ENCODE measurements around the gene MCFD2. TPM values are rescaled to one million over a fixed set of nuclear protein-coding genes. Genes with fewer than 3 reads are reported as not detected.

Gene MCFD2
- total RNA-seq, 4 donors from 2014 or later = 131 to 223 (median 169) TPM

GRCh38 chr2:46873604-46874068, 42.0 kb downstream of the MCFD2 start:
- no peak overlapping the region for H3K27ac ChIP-seq

GRCh38 chr2:46872902-46873603, 42.6 kb downstream of the MCFD2 start:
- Histone ChIP-seq H3K27ac (peak overlapping the region in 2 of 3 donors; percentile 13 to 26), H3K9me3 (no peaks in the 10 kb centered on the region)

More at GRCh38 chr2:46873604-46874068, 42.0 kb downstream of the MCFD2 start:
- no peaks in the 10 kb centered on the region for H3K27me3 ChIP-seq
- intact Hi-C loops (cut with DNase I) = no loop called here
- peaks cover 14 to 41% of the 10 kb centered on the region in 2 donors for H3K4me1 ChIP-seq
- no peaks in the 10 kb centered on the region for H3K36me3 ChIP-seq
- 47 to 64% methylated on average over 3 to 5 of the region's 5 CpGs for WGBS, 2 donors
- TF ChIP-seq POLR2A (IDR thresholded peaks at IDR 0.05) = no peak
- TF ChIP-seq CTCF (IDR thresholded peaks at IDR 0.05) = no peak
- H3K9me3 ChIP-seq = no peaks in the 10 kb centered on the region
- DNase-seq = peak in 1 of 2 donors; percentile 22
- no peak overlapping the region for H3K4me3 ChIP-seq (replicated peaks in 1 of 3)

GRCh38 chr2:46871976-46872381, 43.6 kb downstream of the MCFD2 start:
- no peaks in the 10 kb centered on the region for H3K36me3 ChIP-seq
- H3K27me3 ChIP-seq = no peaks in the 10 kb centered on the region
- peaks cover 14 to 38% of the 10 kb centered on the region in 2 donors for H3K4me1 ChIP-seq
- no peak overlapping the region for H3K4me3 ChIP-seq (replicated peaks in 1 of 3)
- H3K27ac ChIP-seq = peak overlapping the region in 2 of 3 donors; percentile 13 to 26
- peak; percentile 92 to 93 for DNase-seq
- TF ChIP-seq CTCF (IDR thresholded peaks at IDR 0.05) = no peak
- peak in 1 of 2 donors; percentile 9 for TF ChIP-seq POLR2A (IDR thresholded peaks at IDR 0.05)
- WGBS, 2 donors = 28 to 68% methylated on average over 6 of the region's 6 CpGs
- no peaks in the 10 kb centered on the region for H3K9me3 ChIP-seq
- intact Hi-C loops (cut with DNase I) = no loop called here

More at GRCh38 chr2:46872902-46873603, 42.6 kb downstream of the MCFD2 start:
- WGBS, 2 donors = 97 to 99% methylated on average over 4 of the region's 4 CpGs
- TF ChIP-seq POLR2A (IDR thresholded peaks at IDR 0.05) (no peak), CTCF (IDR thresholded peaks at IDR 0.05) (no peak)
- peaks cover 14 to 41% of the 10 kb centered on the region in 2 donors for H3K4me1 ChIP-seq
- H3K27me3 ChIP-seq = no peaks in the 10 kb centered on the region
- H3K4me3 ChIP-seq (replicated peaks in 1 of 3) = no peak overlapping the region
- H3K36me3 ChIP-seq = no peaks in the 10 kb centered on the region
- intact Hi-C loops (cut with DNase I) = no loop called here
- DNase-seq = no peak

- no peak overlapping the region for H3K27ac ChIP-seq
- WGBS, 2 donors = 91 to 96% methylated on average over 7 to 8 of the region's 8 CpGs
- intact Hi-C loops (cut with DNase I) = no loop called here
- no peaks in the 10 kb centered on the region for H3K27me3 ChIP-seq
- peaks cover 14 to 33% of the 10 kb centered on the region in 2 donors for H3K4me1 ChIP-seq
- no peaks in the 10 kb centered on the region for H3K9me3 ChIP-seq
- no peak overlapping the region for H3K4me3 ChIP-seq (replicated peaks in 1 of 3)
- TF ChIP-seq CTCF (IDR thresholded peaks at IDR 0.05) = no peak
- no peak for TF ChIP-seq POLR2A (IDR thresholded peaks at IDR 0.05)
- no peaks in the 10 kb centered on the region for H3K36me3 ChIP-seq
- no peak for DNase-seq
Observed at GRCh38 chr2:46870051-46870839, 45.4 kb downstream of the MCFD2 start.
